Calu3 (cell line): ENCODE data around the gene TREML4. TPM values are rescaled to one million over a fixed set of nuclear protein-coding genes. Genes with fewer than 3 reads are reported as not detected.

Source experiments
- BruUV-seq: library from RNA; stranded (reverse); fragments of 400-500 nt; replicated peaks from 2 replicates; lab custom pipeline; 2021; lab: Mats Ljungman, UMichigan
- CTCF ChIA-PET: fragments of 300-600 bp; sonication (Branson Sonifier 250); formaldehyde crosslinking; loops from one replicate; lab custom pipeline; 2022; ENCODE audit warnings: antibody characterized with exemption; lab: Charles Lee
- DNase-seq: peaks from one replicate; pipeline ENCODE4 v3.0.0; 2022
- H3K27ac Mint-ChIP-seq: one replicate; pipeline ENCODE4 v1.8.0; 2022; ENCODE audit warnings: mixed read lengths; ENCODE audit not compliant: unreplicated experiment
- H3K27me3 Mint-ChIP-seq: one replicate; pipeline ENCODE4 v1.8.0; 2022; ENCODE audit warnings: mixed read lengths; ENCODE audit not compliant: unreplicated experiment
- H3K36me3 Mint-ChIP-seq: one replicate; pipeline ENCODE4 v1.8.0; 2022; ENCODE audit warnings: mild to moderate bottlenecking, moderate library complexity, mixed read lengths; ENCODE audit not compliant: insufficient read depth, unreplicated experiment
- H3K4me1 Mint-ChIP-seq: one replicate; pipeline ENCODE4 v1.8.0; 2022; ENCODE audit warnings: mild to moderate bottlenecking, low read depth, mixed read lengths; ENCODE audit not compliant: unreplicated experiment
- H3K4me3 Mint-ChIP-seq: one replicate; pipeline ENCODE4 v1.8.0; 2022; ENCODE audit warnings: mild to moderate bottlenecking, low read depth, moderate library complexity, mixed read lengths; ENCODE audit not compliant: unreplicated experiment
- H3K9me3 Mint-ChIP-seq: one replicate; pipeline ENCODE4 v1.8.0; 2022; ENCODE audit warnings: low read depth, mixed read lengths; ENCODE audit not compliant: unreplicated experiment
- CTCF ChIP-seq: fragments of 200-600 bp; IDR thresholded peaks from one replicate; pipeline ENCODE4 v1.8.0; 2022; ENCODE audit warnings: antibody characterized with exemption; ENCODE audit not compliant: unreplicated experiment
- intact Hi-C: fragments of 100-400 bp; cut with micrococcal nuclease; formaldehyde crosslinking; loops from one replicate; pipeline ENCODE4 v1.10.0; 2022; ENCODE audit not compliant: unreplicated experiment
- total RNA-seq: library from RNA; stranded (reverse); gene quantifications from 2 replicates; pipeline ENCODE4 v1.2.3, GENCODE V29; 2022

The TREML4 gene
- total RNA-seq, 1 experiment from 2014 or later, result not detected

- Mint-ChIP-seq H3K4me1 (peaks cover 7% of the 10 kb centered on the region), H3K4me3 (no peak overlapping the region), H3K36me3 (no peaks in the 10 kb centered on the region), H3K27me3 (peaks cover 14% of the 10 kb centered on the region), H3K9me3 (no peaks in the 10 kb centered on the region), H3K27ac (no peak overlapping the region)
- no peak for TF ChIP-seq CTCF
- BruUV-seq, result no TSS peak
- intact Hi-C loops, result no loop called here
- CTCF ChIA-PET, result interaction anchor here (0.6 kb wide), 1 partner anchor 49 kb away, joined by 4 read pairs; no protein-coding TSS in a partner anchor
- no peak for DNase-seq
These were observed 19.6 kb upstream of the TREML4 start for GRCh38 chr6:41208439-41209106.

GRCh38 chr6:41209547-41210320 is 18.4 kb upstream of the TREML4 start:
- no peak for DNase-seq
- CTCF ChIA-PET, result no interaction called here
- intact Hi-C loops, result no loop called here

GRCh38 chr6:41214559-41215238 is 13.4 kb upstream of the TREML4 start:
- Mint-ChIP-seq H3K4me1 (peaks cover 11% of the 10 kb centered on the region), H3K4me3 (no peak overlapping the region), H3K27ac (peak overlapping the region; percentile 79), H3K36me3 (no peaks in the 10 kb centered on the region), H3K9me3 (peaks cover 18% of the 10 kb centered on the region), H3K27me3 (no peaks in the 10 kb centered on the region)
- DNase-seq, result no peak
- CTCF ChIA-PET, result no interaction called here
- intact Hi-C loops, result no loop called here
- TF ChIP-seq CTCF, result no peak
- no TSS peak for BruUV-seq

More at GRCh38 chr6:41209547-41210320, 18.4 kb upstream of the TREML4 start:
- H3K27ac Mint-ChIP-seq, result no peak overlapping the region
- H3K9me3 Mint-ChIP-seq, result peaks cover 7% of the 10 kb centered on the region
- H3K4me1 Mint-ChIP-seq, result peaks cover 9% of the 10 kb centered on the region
- no peak overlapping the region for H3K4me3 Mint-ChIP-seq
- H3K36me3 Mint-ChIP-seq, result no peaks in the 10 kb centered on the region
- no peak for TF ChIP-seq CTCF
- no TSS peak for BruUV-seq
- H3K27me3 Mint-ChIP-seq, result peaks cover 10% of the 10 kb centered on the region

GRCh38 chr6:41215777-41216176 is 12.4 kb upstream of the TREML4 start:
- BruUV-seq, result no TSS peak
- no peak overlapping the region for H3K27ac Mint-ChIP-seq
- H3K9me3 Mint-ChIP-seq, result peaks cover 21% of the 10 kb centered on the region
- no peak for TF ChIP-seq CTCF
- H3K4me3 Mint-ChIP-seq, result no peak overlapping the region
- H3K4me1 Mint-ChIP-seq, result peaks cover 7% of the 10 kb centered on the region
- H3K36me3 Mint-ChIP-seq, result no peaks in the 10 kb centered on the region
- no peaks in the 10 kb centered on the region for H3K27me3 Mint-ChIP-seq
- CTCF ChIA-PET, result no interaction called here
- intact Hi-C loops, result no loop called here
- no peak for DNase-seq
